GM12892 (cell line): ENCODE measurements around the gene THUMPD2.

ENCODE experiments used
- POLR2A ChIP-seq: IDR thresholded peaks from 2 replicates; pipeline ENCODE4 v1.6.1; 2011; ENCODE audit warnings: low read depth, low read length, control low read depth
- POLR2AphosphoS5 ChIP-seq: IDR thresholded peaks from 2 replicates; pipeline ENCODE4 v1.6.1; 2011; ENCODE audit warnings: low read depth, low read length, control low read depth
- TAF1 ChIP-seq: IDR thresholded peaks from 2 replicates; pipeline ENCODE4 v1.6.1; 2011; ENCODE audit warnings: low read depth, mild to moderate bottlenecking, control low read depth, low read length, borderline replicate concordance

DNA sequence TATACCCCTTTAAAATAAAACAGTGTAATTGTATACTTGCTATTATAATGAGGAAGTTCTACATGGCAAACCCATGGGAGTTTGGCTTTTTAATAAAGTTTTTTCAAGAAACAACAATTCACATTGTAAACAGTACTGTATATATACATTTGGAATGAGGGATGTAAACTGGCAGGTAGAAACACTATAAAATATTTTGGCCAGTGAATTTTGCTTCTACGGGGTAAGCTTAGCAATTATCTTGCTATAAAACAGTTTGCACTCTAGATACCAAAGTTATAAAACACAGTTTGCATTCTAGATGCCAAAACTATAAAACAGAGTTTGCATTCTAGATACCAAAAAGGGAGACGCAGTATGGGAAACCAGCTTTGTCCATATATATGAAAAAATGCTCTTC is 16.6 kb downstream of the THUMPD2 start:
- TF ChIP-seq POLR2AphosphoS5 (no peak), POLR2A (no peak), TAF1 (no peak)
